ENCODE data around the gene KDM4D.
"Not testable (repeated sequence)": the region's sequence is repeated elsewhere in the genome, so short reads cannot be mapped to it uniquely, and the experiment has no call there.

KDM4D gene

DNA sequence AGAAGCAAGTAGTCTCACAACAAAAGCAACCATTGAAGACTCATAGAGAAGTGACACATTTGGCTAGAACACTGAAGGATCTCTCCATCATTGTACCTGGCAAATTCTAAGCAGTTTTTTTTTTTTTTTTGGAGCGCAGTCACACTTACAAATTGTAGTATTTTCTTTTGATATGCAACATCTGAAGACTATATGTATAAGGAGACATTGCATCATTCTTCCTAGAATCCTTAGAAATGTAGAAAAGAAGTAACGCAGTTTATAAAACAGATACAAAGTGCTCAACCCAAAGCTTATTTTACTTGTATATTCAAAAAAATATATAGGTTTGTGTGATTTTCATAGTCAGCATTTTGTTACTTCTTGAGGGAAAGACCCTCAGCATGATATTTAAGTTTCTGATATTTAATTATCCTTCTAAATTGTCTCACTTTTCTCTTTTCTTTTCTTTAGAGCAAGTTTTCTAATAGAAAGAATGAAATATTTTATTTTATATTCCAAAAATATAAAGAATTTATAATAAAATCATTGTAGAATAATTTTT is 20.0 kb downstream of the KDM4D start:
- H3K4me3 ChIP-seq (ENCODE audit: low read length in 2 of 2), result no peak overlapping the region
- no peaks in the 10 kb centered on the region for H3K27me3 ChIP-seq (ENCODE audit: control insufficient read depth in 1 of 2, insufficient read depth in 2 of 2, low read length in 2 of 2)
- H3K4me1 ChIP-seq (ENCODE audit: control insufficient read depth, insufficient read depth, low read length), result no peaks in the 10 kb centered on the region
- no peaks in the 10 kb centered on the region for H3K9me3 ChIP-seq (ENCODE audit: control insufficient read depth in 2 of 2, low read length in 2 of 2)
- H3K9ac ChIP-seq (ENCODE audit: low read length in 2 of 2), result no peak overlapping the region
- no peak overlapping the region for H3K27ac ChIP-seq (ENCODE audit: low read length)
- no peaks in the 10 kb centered on the region for H3K36me3 ChIP-seq (ENCODE audit: control insufficient read depth in 2 of 2, insufficient read depth in 2 of 2, low read length in 2 of 2)

DNA sequence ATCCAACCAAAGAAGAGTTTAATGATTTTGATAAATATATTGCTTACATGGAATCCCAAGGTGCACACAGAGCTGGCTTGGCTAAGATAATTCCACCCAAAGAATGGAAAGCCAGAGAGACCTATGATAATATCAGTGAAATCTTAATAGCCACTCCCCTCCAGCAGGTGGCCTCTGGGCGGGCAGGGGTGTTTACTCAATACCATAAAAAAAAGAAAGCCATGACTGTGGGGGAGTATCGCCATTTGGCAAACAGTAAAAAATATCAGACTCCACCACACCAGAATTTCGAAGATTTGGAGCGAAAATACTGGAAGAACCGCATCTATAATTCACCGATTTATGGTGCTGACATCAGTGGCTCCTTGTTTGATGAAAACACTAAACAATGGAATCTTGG is 23.9 kb downstream of the KDM4D start:
- no peaks in the 10 kb centered on the region for H3K9me3 ChIP-seq (ENCODE audit: control insufficient read depth in 2 of 2, low read length in 2 of 2)
- no peaks in the 10 kb centered on the region for H3K4me1 ChIP-seq (ENCODE audit: control insufficient read depth, insufficient read depth, low read length)
- no peaks in the 10 kb centered on the region for H3K36me3 ChIP-seq (ENCODE audit: control insufficient read depth in 2 of 2, insufficient read depth in 2 of 2, low read length in 2 of 2)
- H3K9ac ChIP-seq (ENCODE audit: low read length in 2 of 2), result no peak overlapping the region
- no peak overlapping the region for H3K27ac ChIP-seq (ENCODE audit: low read length)
- H3K4me3 ChIP-seq (ENCODE audit: low read length in 2 of 2), result no peak overlapping the region
- no peaks in the 10 kb centered on the region for H3K27me3 ChIP-seq (ENCODE audit: control insufficient read depth in 1 of 2, insufficient read depth in 2 of 2, low read length in 2 of 2)

DNA sequence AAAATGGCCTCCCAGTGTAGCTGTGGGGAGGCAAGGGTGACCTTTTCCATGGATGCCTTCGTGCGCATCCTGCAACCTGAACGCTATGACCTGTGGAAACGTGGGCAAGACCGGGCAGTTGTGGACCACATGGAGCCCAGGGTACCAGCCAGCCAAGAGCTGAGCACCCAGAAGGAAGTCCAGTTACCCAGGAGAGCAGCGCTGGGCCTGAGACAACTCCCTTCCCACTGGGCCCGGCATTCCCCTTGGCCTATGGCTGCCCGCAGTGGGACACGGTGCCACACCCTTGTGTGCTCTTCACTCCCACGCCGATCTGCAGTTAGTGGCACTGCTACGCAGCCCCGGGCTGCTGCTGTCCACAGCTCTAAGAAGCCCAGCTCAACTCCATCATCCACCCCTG is 24.8 kb downstream of the KDM4D start:
- Histone ChIP-seq H3K9ac (ENCODE audit: low read length in 2 of 2) (no peak overlapping the region), H3K4me3 (ENCODE audit: low read length in 2 of 2) (no peak overlapping the region), H3K27ac (ENCODE audit: low read length) (no peak overlapping the region), H3K27me3 (ENCODE audit: control insufficient read depth in 1 of 2, insufficient read depth in 2 of 2, low read length in 2 of 2) (no peaks in the 10 kb centered on the region), H3K9me3 (ENCODE audit: control insufficient read depth in 2 of 2, low read length in 2 of 2) (no peaks in the 10 kb centered on the region), H3K4me1 (ENCODE audit: control insufficient read depth, insufficient read depth, low read length) (no peaks in the 10 kb centered on the region), H3K36me3 (ENCODE audit: control insufficient read depth in 2 of 2, insufficient read depth in 2 of 2, low read length in 2 of 2) (no peaks in the 10 kb centered on the region)

DNA sequence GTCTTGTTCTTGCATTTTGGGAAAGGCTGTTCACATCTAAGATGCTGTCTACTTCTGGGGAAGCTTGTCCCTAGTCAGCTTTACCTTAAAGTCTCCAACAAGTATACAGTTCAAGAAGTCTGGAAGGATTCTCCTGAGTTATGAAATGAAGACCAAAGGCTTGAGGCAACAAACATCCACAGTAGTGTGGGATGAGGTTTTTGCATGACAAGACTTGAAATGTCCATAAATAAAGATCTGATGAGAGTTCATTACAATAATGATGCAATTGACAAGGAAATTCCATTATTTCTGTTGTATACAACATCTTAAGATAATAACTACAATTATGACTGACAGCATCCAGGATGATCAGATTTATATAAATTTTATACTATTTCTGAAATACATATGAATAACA is 30.2 kb downstream of the KDM4D start:
- H3K9ac ChIP-seq (ENCODE audit: low read length in 2 of 2), result no peak overlapping the region
- no peaks in the 10 kb centered on the region for H3K27me3 ChIP-seq (ENCODE audit: control insufficient read depth in 1 of 2, insufficient read depth in 2 of 2, low read length in 2 of 2)
- no peak overlapping the region for H3K4me3 ChIP-seq (ENCODE audit: low read length in 2 of 2)
- H3K4me1 ChIP-seq (ENCODE audit: control insufficient read depth, insufficient read depth, low read length), result no peaks in the 10 kb centered on the region
- no peak overlapping the region for H3K27ac ChIP-seq (ENCODE audit: low read length)
- no peaks in the 10 kb centered on the region for H3K36me3 ChIP-seq (ENCODE audit: control insufficient read depth in 2 of 2, insufficient read depth in 2 of 2, low read length in 2 of 2)
- H3K9me3 ChIP-seq (ENCODE audit: control insufficient read depth in 2 of 2, low read length in 2 of 2), result no peaks in the 10 kb centered on the region

DNA sequence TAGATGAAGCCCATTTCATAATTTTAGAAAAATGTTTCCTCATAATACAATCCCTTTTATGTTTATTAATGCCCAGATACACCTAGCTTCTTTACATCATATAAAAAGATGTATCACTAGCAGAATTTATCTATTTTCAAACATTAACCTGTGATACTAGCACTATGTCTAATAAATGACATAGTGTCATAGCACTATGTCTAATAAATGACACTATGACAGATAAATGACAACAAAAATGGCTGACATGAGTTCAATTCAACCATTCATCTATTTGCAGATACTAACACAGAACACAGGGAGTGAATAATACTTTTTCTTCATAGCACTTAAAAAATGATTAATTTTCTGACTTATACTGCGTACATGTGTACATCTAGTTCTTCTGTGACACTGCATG is 32.1 kb downstream of the KDM4D start:
- Histone ChIP-seq H3K4me3 (ENCODE audit: low read length in 2 of 2) (no peak overlapping the region), H3K27me3 (ENCODE audit: control insufficient read depth in 1 of 2, insufficient read depth in 2 of 2, low read length in 2 of 2) (no peaks in the 10 kb centered on the region), H3K36me3 (ENCODE audit: control insufficient read depth in 2 of 2, insufficient read depth in 2 of 2, low read length in 2 of 2) (no peaks in the 10 kb centered on the region), H3K27ac (ENCODE audit: low read length) (no peak overlapping the region), H3K9ac (ENCODE audit: low read length in 2 of 2) (no peak overlapping the region), H3K9me3 (ENCODE audit: control insufficient read depth in 2 of 2, low read length in 2 of 2) (no peaks in the 10 kb centered on the region), H3K4me1 (ENCODE audit: control insufficient read depth, insufficient read depth, low read length) (no peaks in the 10 kb centered on the region)

DNA sequence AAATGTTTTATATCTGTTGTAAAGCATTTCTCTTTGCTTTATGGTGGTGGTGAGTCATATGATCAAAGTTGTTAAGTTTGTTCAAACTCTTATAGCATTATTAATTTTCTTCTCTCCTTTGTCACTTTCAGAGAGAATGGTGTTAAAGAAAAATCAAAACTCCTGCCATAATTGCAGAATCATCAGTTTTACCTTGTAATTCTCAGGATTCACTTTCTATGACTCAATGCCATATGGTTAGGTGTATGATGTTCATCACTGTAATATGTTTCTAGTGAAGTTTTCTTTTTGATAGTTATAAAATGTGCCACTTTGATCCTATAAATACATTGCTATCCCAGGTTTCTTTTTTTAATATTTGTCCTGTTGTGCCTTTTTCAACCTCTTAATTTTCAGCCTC is 37.9 kb downstream of the KDM4D start:
- Histone ChIP-seq H3K4me3 (ENCODE audit: low read length in 2 of 2) (no peak overlapping the region), H3K9me3 (ENCODE audit: control insufficient read depth in 2 of 2, low read length in 2 of 2) (no peaks in the 10 kb centered on the region), H3K9ac (ENCODE audit: low read length in 2 of 2) (no peak overlapping the region), H3K27me3 (ENCODE audit: control insufficient read depth in 1 of 2, insufficient read depth in 2 of 2, low read length in 2 of 2) (peaks cover 0 to 4% of the 10 kb centered on the region in 2 donors), H3K4me1 (ENCODE audit: control insufficient read depth, insufficient read depth, low read length) (no peaks in the 10 kb centered on the region), H3K36me3 (ENCODE audit: control insufficient read depth in 2 of 2, insufficient read depth in 2 of 2, low read length in 2 of 2) (no peaks in the 10 kb centered on the region), H3K27ac (ENCODE audit: low read length) (no peak overlapping the region)

DNA sequence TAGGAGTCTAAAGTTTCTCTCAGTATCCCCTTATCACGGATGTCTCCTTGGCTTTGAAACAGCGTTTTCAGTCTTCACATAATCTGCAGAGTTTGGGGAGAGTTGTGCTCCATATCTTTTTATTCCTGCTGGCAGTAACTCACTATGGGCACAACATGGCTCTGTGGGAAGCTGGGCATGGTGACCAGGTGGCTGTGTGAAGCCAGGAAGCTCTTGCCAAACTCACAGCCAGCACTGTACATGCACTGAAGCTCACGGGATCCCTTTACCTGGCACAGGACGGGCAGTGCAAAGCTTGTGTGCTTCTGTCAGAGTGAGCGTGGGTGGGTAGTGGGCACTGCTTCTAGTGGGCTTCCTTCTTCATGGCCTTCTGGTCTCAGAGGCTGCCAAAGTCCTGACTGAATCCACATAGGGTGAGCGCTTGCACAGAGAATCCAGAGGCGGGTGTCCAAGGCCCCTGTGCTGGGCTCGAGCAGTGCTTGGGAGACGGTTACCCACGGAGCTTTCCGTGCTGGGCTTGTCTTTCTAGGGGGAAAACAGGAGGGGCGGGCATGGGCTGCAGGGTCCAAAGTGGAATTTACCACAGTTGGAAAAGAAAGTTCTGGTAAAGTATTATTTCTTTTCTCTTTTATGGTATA is 40.8 kb downstream of the KDM4D start:
- Histone ChIP-seq H3K4me3 (ENCODE audit: low read length in 2 of 2) (no peak overlapping the region), H3K27me3 (ENCODE audit: control insufficient read depth in 1 of 2, insufficient read depth in 2 of 2, low read length in 2 of 2) (peaks cover 0 to 4% of the 10 kb centered on the region in 2 donors), H3K27ac (ENCODE audit: low read length) (no peak overlapping the region), H3K36me3 (ENCODE audit: control insufficient read depth in 2 of 2, insufficient read depth in 2 of 2, low read length in 2 of 2) (no peaks in the 10 kb centered on the region), H3K4me1 (ENCODE audit: control insufficient read depth, insufficient read depth, low read length) (no peaks in the 10 kb centered on the region), H3K9ac (ENCODE audit: low read length in 2 of 2) (no peak overlapping the region), H3K9me3 (ENCODE audit: control insufficient read depth in 2 of 2, low read length in 2 of 2) (no peaks in the 10 kb centered on the region)

DNA sequence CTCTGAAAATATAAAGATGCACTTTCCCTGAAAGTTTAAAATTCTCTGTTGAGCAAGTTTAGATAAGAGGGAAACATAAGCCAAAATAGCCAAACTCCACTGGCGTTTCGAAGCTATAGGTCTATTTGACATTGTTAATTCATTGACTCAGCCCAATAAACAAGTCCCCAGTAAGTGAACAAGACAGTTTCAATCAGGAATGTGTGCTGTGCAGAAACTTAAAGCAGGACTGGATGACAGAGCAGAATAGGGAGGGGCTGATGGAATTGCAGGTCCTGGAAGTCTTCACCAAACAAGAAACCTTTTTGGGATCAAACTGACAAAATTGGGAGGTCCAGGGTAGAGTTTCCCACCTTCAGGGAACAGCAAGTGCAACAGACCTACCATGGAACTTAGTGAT is 42.6 kb downstream of the KDM4D start:
- no peaks in the 10 kb centered on the region for H3K4me1 ChIP-seq (ENCODE audit: control insufficient read depth, insufficient read depth, low read length)
- H3K27ac ChIP-seq (ENCODE audit: low read length), result no peak overlapping the region
- no peak overlapping the region for H3K4me3 ChIP-seq (ENCODE audit: low read length in 2 of 2)
- H3K36me3 ChIP-seq (ENCODE audit: control insufficient read depth in 2 of 2, insufficient read depth in 2 of 2, low read length in 2 of 2), result no peaks in the 10 kb centered on the region
- no peaks in the 10 kb centered on the region for H3K9me3 ChIP-seq (ENCODE audit: control insufficient read depth in 2 of 2, low read length in 2 of 2)
- H3K9ac ChIP-seq (ENCODE audit: low read length in 2 of 2), result no peak overlapping the region
- peaks cover 0 to 4% of the 10 kb centered on the region in 2 donors for H3K27me3 ChIP-seq (ENCODE audit: control insufficient read depth in 1 of 2, insufficient read depth in 2 of 2, low read length in 2 of 2)

DNA sequence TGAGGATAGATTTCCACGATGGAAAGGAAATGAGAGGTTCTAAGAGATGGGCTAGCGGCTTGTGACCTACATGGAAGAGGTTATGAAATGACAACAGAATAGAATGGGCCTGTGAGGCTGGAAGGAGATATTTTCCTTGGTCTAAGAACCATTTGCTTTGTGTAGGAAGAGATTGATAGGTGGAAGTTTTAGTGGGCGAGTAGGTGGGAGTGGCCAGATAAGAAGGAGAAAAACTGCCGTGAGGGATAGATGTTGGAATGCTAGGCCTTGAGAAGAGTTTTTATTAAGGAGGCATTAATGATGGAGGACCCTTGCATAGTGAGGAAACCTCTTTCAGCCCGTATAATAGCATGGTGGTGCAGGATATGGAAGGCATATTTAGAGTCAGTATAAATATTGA is 48.0 kb downstream of the KDM4D start:
- not testable (repeated sequence) for H3K27me3 ChIP-seq (ENCODE audit: control insufficient read depth in 1 of 2, insufficient read depth in 2 of 2, low read length in 2 of 2); H3K27ac ChIP-seq (ENCODE audit: low read length); H3K36me3 ChIP-seq (ENCODE audit: control insufficient read depth in 2 of 2, insufficient read depth in 2 of 2, low read length in 2 of 2); H3K9me3 ChIP-seq (ENCODE audit: control insufficient read depth in 2 of 2, low read length in 2 of 2); H3K4me1 ChIP-seq (ENCODE audit: control insufficient read depth, insufficient read depth, low read length); H3K4me3 ChIP-seq (ENCODE audit: low read length in 2 of 2); H3K9ac ChIP-seq (ENCODE audit: low read length in 2 of 2)

DNA sequence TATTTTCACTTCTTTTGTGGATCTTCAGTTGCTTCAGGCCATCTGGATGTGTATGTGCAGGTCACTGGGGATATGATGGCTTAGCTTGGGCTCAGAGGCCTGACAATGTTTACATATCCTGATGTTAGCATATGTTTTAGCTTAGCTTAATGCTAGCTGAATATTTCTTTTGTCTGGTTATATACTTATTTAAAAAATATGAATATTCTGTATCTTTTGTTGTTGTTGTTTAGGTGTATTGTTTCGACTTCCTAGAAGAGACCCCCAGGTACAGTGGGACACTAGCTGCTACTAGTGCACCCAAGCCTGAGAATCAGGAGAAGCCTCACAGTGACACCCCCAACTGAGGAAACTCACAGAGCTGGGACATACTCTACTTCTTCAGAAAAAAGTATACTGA is 51.4 kb downstream of the KDM4D start, which contains the start of gene KDM4E:
Gene KDM4E, plus strand, starts transcription at position 301 of the 400 bp plus-strand sequence. CDS start 300 bp downstream, outside the sequence.
- no peak within 1 kb of the TSS for H3K9ac ChIP-seq (ENCODE audit: low read length in 2 of 2)
- H3K4me1 ChIP-seq (ENCODE audit: control insufficient read depth, insufficient read depth, low read length), result no peaks in the 10 kb centered on the region
- H3K4me3 ChIP-seq (ENCODE audit: low read length in 2 of 2), result no peak within 1 kb of the TSS
- H3K27me3 ChIP-seq (ENCODE audit: control insufficient read depth in 1 of 2, insufficient read depth in 2 of 2, low read length in 2 of 2), result no peaks in the 10 kb centered on the region
- H3K27ac ChIP-seq (ENCODE audit: low read length), result no peak within 1 kb of the TSS
- H3K9me3 ChIP-seq (ENCODE audit: control insufficient read depth in 2 of 2, low read length in 2 of 2), result no peaks in the 10 kb centered on the region
- no peaks in the 10 kb centered on the region for H3K36me3 ChIP-seq (ENCODE audit: control insufficient read depth in 2 of 2, insufficient read depth in 2 of 2, low read length in 2 of 2)

DNA sequence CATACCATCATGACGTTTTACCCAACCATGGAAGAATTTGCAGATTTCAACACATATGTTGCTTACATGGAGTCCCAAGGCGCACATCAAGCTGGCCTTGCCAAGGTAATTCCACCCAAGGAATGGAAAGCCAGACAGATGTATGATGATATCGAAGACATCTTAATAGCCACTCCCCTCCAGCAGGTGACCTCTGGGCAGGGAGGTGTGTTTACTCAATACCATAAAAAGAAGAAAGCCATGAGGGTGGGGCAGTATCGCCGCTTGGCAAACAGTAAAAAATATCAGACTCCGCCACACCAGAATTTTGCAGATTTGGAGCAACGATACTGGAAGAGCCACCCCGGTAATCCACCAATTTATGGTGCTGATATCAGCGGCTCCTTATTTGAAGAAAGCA is 52.1 kb downstream of the KDM4D start:
- not testable (repeated sequence) for H3K4me1 ChIP-seq (ENCODE audit: control insufficient read depth, insufficient read depth, low read length); H3K9me3 ChIP-seq (ENCODE audit: control insufficient read depth in 2 of 2, low read length in 2 of 2)

More for the DNA sequence above, 52.1 kb downstream of the KDM4D start:
- not testable (repeated sequence) for H3K36me3 ChIP-seq (ENCODE audit: control insufficient read depth in 2 of 2, insufficient read depth in 2 of 2, low read length in 2 of 2); H3K27me3 ChIP-seq (ENCODE audit: control insufficient read depth in 1 of 2, insufficient read depth in 2 of 2, low read length in 2 of 2); H3K9ac ChIP-seq (ENCODE audit: low read length in 2 of 2); H3K27ac ChIP-seq (ENCODE audit: low read length); H3K4me3 ChIP-seq (ENCODE audit: low read length in 2 of 2)

All from stomach smooth muscle (tissue), 2 donors.